T-helper 1 cell treated with Interleukin-12 subunit alpha and Interleukin-12 subunit beta and Interleukin-4 antibody, amounts not matched to agents 30 μg/mL and 1 μg/mL, for 36 hours (primary cell): ENCODE results near the gene GPD2.

Experiments used
- H3K27ac Mint-ChIP-seq: one replicate; pipeline ENCODE4 v1.8.0; 2021; ENCODE audit warnings: mild to moderate bottlenecking, mixed read lengths
- H3K27me3 Mint-ChIP-seq: one replicate; pipeline ENCODE4 v1.8.0; 2021; ENCODE audit warnings: low read depth, mixed read lengths
- H3K36me3 Mint-ChIP-seq: one replicate; pipeline ENCODE4 v1.8.0; 2021; ENCODE audit warnings: low read depth, mixed read lengths
- H3K4me1 Mint-ChIP-seq: one replicate; pipeline ENCODE4 v1.8.0; 2021; ENCODE audit warnings: low read depth, mixed read lengths
- H3K4me3 Mint-ChIP-seq: one replicate; pipeline ENCODE4 v1.8.0; 2021; ENCODE audit warnings: mild to moderate bottlenecking, moderate library complexity, mixed read lengths
- H3K9me3 Mint-ChIP-seq: one replicate; pipeline ENCODE4 v1.8.0; 2021; ENCODE audit warnings: mixed read lengths

Gene GPD2

GRCh38 chr2:156435718-156436496 is at the start of gene GPD2:
GPD2 (plus strand) TSS chr2:156436379; CDS start chr2:156476106, 39,727 bp downstream.
- H3K27me3 Mint-ChIP-seq: peaks cover 3% of the 10 kb centered on the region
- H3K4me1 Mint-ChIP-seq: peaks cover 42% of the 10 kb centered on the region
- H3K27ac Mint-ChIP-seq: peak within 1 kb of the TSS; percentile 93
- H3K4me3 Mint-ChIP-seq: peak within 1 kb of the TSS; percentile 95
- no peaks in the 10 kb centered on the region for H3K9me3 Mint-ChIP-seq
- H3K36me3 Mint-ChIP-seq: peaks cover 14% of the 10 kb centered on the region

- Mint-ChIP-seq H3K4me1 (peaks cover 14% of the 10 kb centered on the region), H3K36me3 (no peaks in the 10 kb centered on the region), H3K27me3 (no peaks in the 10 kb centered on the region), H3K4me3 (no peak overlapping the region), H3K9me3 (no peaks in the 10 kb centered on the region), H3K27ac (no peak overlapping the region)
These were observed 42.0 kb upstream of the GPD2 start for GRCh38 chr2:156394033-156394741.

- H3K4me1 Mint-ChIP-seq: peaks cover 27% of the 10 kb centered on the region
- H3K9me3 Mint-ChIP-seq: no peaks in the 10 kb centered on the region
- H3K4me3 Mint-ChIP-seq: no peak overlapping the region
- H3K27me3 Mint-ChIP-seq: peaks cover 5% of the 10 kb centered on the region
- peaks cover 4% of the 10 kb centered on the region for H3K36me3 Mint-ChIP-seq
- no peak overlapping the region for H3K27ac Mint-ChIP-seq
These were observed 40.1 kb upstream of the GPD2 start for GRCh38 chr2:156396126-156396525.

GRCh38 chr2:156397229-156397628 is 39.0 kb upstream of the GPD2 start:
- H3K4me1 Mint-ChIP-seq: peaks cover 31% of the 10 kb centered on the region
- H3K4me3 Mint-ChIP-seq: no peak overlapping the region
- H3K9me3 Mint-ChIP-seq: no peaks in the 10 kb centered on the region
- H3K27ac Mint-ChIP-seq: no peak overlapping the region
- H3K36me3 Mint-ChIP-seq: peaks cover 4% of the 10 kb centered on the region
- H3K27me3 Mint-ChIP-seq: peaks cover 5% of the 10 kb centered on the region

GRCh38 chr2:156398176-156398575 is 38.0 kb upstream of the GPD2 start:
- no peak overlapping the region for H3K4me3 Mint-ChIP-seq

GRCh38 chr2:156399224-156399949 is 36.8 kb upstream of the GPD2 start:
- Mint-ChIP-seq H3K4me1 (peaks cover 31% of the 10 kb centered on the region), H3K4me3 (peak overlapping the region; percentile 87), H3K36me3 (peaks cover 4% of the 10 kb centered on the region), H3K27ac (peak overlapping the region; percentile 94), H3K9me3 (no peaks in the 10 kb centered on the region), H3K27me3 (peaks cover 5% of the 10 kb centered on the region)

More at GRCh38 chr2:156398176-156398575, 38.0 kb upstream of the GPD2 start:
- no peaks in the 10 kb centered on the region for H3K9me3 Mint-ChIP-seq
- H3K27me3 Mint-ChIP-seq: peaks cover 5% of the 10 kb centered on the region
- H3K27ac Mint-ChIP-seq: peak overlapping the region; percentile 15
- peaks cover 31% of the 10 kb centered on the region for H3K4me1 Mint-ChIP-seq
- peaks cover 4% of the 10 kb centered on the region for H3K36me3 Mint-ChIP-seq

GRCh38 chr2:156399950-156400705 is 36.1 kb upstream of the GPD2 start:
- H3K4me3 Mint-ChIP-seq: peak overlapping the region; percentile 87
- H3K36me3 Mint-ChIP-seq: peaks cover 4% of the 10 kb centered on the region
- H3K27me3 Mint-ChIP-seq: peaks cover 5% of the 10 kb centered on the region
- no peaks in the 10 kb centered on the region for H3K9me3 Mint-ChIP-seq
- peaks cover 31% of the 10 kb centered on the region for H3K4me1 Mint-ChIP-seq
- peak overlapping the region; percentile 94 for H3K27ac Mint-ChIP-seq

- Mint-ChIP-seq H3K27ac (peak overlapping the region; percentile 94), H3K9me3 (no peaks in the 10 kb centered on the region), H3K27me3 (peaks cover 5% of the 10 kb centered on the region), H3K4me3 (peak overlapping the region; percentile 87), H3K4me1 (peaks cover 31% of the 10 kb centered on the region), H3K36me3 (peaks cover 4% of the 10 kb centered on the region)
These were observed 35.2 kb upstream of the GPD2 start for GRCh38 chr2:156400706-156401678.

- H3K36me3 Mint-ChIP-seq: peaks cover 4% of the 10 kb centered on the region
- H3K27me3 Mint-ChIP-seq: peaks cover 5% of the 10 kb centered on the region
- H3K4me3 Mint-ChIP-seq: no peak overlapping the region
- no peaks in the 10 kb centered on the region for H3K9me3 Mint-ChIP-seq
- peaks cover 31% of the 10 kb centered on the region for H3K4me1 Mint-ChIP-seq
- H3K27ac Mint-ChIP-seq: no peak overlapping the region
These were observed 34.3 kb upstream of the GPD2 start for GRCh38 chr2:156401861-156402260.

- peaks cover 14% of the 10 kb centered on the region for H3K27me3 Mint-ChIP-seq
- H3K36me3 Mint-ChIP-seq: peaks cover 4% of the 10 kb centered on the region
- H3K27ac Mint-ChIP-seq: no peak overlapping the region
- H3K9me3 Mint-ChIP-seq: no peaks in the 10 kb centered on the region
- H3K4me1 Mint-ChIP-seq: peaks cover 9% of the 10 kb centered on the region
- no peak overlapping the region for H3K4me3 Mint-ChIP-seq
These were observed 30.6 kb upstream of the GPD2 start for GRCh38 chr2:156405586-156405985.

- Mint-ChIP-seq H3K36me3 (no peaks in the 10 kb centered on the region), H3K4me3 (no peak overlapping the region), H3K4me1 (no peaks in the 10 kb centered on the region), H3K9me3 (no peaks in the 10 kb centered on the region), H3K27me3 (peaks cover 23% of the 10 kb centered on the region), H3K27ac (no peak overlapping the region)
These were observed 24.3 kb upstream of the GPD2 start for GRCh38 chr2:156411835-156412234.

GRCh38 chr2:156421851-156422250 is 14.3 kb upstream of the GPD2 start:
- H3K36me3 Mint-ChIP-seq: no peaks in the 10 kb centered on the region
- peaks cover 6% of the 10 kb centered on the region for H3K9me3 Mint-ChIP-seq
- no peak overlapping the region for H3K4me3 Mint-ChIP-seq
- peaks cover 23% of the 10 kb centered on the region for H3K27me3 Mint-ChIP-seq
- H3K4me1 Mint-ChIP-seq: no peaks in the 10 kb centered on the region
- H3K27ac Mint-ChIP-seq: no peak overlapping the region

- Mint-ChIP-seq H3K27ac (no peak overlapping the region), H3K9me3 (peaks cover 6% of the 10 kb centered on the region), H3K4me1 (no peaks in the 10 kb centered on the region), H3K27me3 (peaks cover 19% of the 10 kb centered on the region), H3K36me3 (no peaks in the 10 kb centered on the region), H3K4me3 (no peak overlapping the region)
These were observed 12.4 kb upstream of the GPD2 start for GRCh38 chr2:156423674-156424282.
